Cardiac muscle cell (in vitro differentiated cells and primary cell): Measurements from ENCODE around the gene GNG4. TPM values are rescaled to one million over a fixed set of nuclear protein-coding genes. Genes with fewer than 3 reads are reported as not detected.
"Not testable (repeated sequence)": the region's sequence is repeated elsewhere in the genome, so short reads cannot be mapped to it uniquely, and the experiment has no call there.

ENCODE experiments used
- DNase-seq, 2 donors: peaks; one replicate each; pipeline versions ENCODE4 v3.0.0 to v3.0.0-alpha.2; 2010 to 2017; ENCODE audit warnings: low read depth in 1 of 2, low spot score in 1 of 2
- H3K27ac ChIP-seq: fragments of 200-600 bp; sonication (generic); 2 replicates; pipeline ENCODE4 v1.5.1; 2016
- H3K27me3 ChIP-seq: fragments of 200-600 bp; sonication (generic); 2 replicates; pipeline ENCODE4 v1.6.0; 2016; ENCODE audit warnings: control low read depth
- H3K36me3 ChIP-seq: fragments of 200-600 bp; sonication (generic); 2 replicates; pipeline ENCODE4 v1.5.1; 2016; ENCODE audit warnings: control low read depth
- H3K4me1 ChIP-seq: fragments of 200-600 bp; sonication (generic); 2 replicates; pipeline ENCODE4 v1.8.1; 2017; ENCODE audit warnings: low read depth, mild to moderate bottlenecking, mixed run types
- H3K4me3 ChIP-seq: fragments of 200-600 bp; sonication (generic); 2 replicates; pipeline ENCODE4 v1.5.1; 2016; ENCODE audit warnings: mild to moderate bottlenecking
- H3K9me3 ChIP-seq: fragments of 200-600 bp; sonication (generic); 2 replicates; pipeline ENCODE4 v1.5.1; 2017; ENCODE audit warnings: low read depth, mild to moderate bottlenecking, control low read depth
- polyA plus RNA-seq: library from polyadenylated mRNA; unstranded; fragments of >200 nt; fragmentation: Nextera tagmentation; extraction: Ambion mirVana; gene quantifications from 2 replicates; pipeline ENCODE4 v1.2.1, GENCODE V29; 2016
- total RNA-seq: library from RNA; depleted of rRNA; stranded (reverse); fragments of >200 nt; gene quantifications from 2 replicates; pipeline ENCODE4 v1.2.3, GENCODE V29; 2016
- TF ChIP-seq, protein P1 (sequence below): IDR thresholded peaks from 2 replicates; pipeline ENCODE4 v1.5.1; 2012; ENCODE audit warnings: low read depth, mild to moderate bottlenecking, low read length

GNG4 gene
- total and polyA plus RNA-seq, 2 experiments from 2014 or later: 0.24 TPM; not detected in 1

DNA sequence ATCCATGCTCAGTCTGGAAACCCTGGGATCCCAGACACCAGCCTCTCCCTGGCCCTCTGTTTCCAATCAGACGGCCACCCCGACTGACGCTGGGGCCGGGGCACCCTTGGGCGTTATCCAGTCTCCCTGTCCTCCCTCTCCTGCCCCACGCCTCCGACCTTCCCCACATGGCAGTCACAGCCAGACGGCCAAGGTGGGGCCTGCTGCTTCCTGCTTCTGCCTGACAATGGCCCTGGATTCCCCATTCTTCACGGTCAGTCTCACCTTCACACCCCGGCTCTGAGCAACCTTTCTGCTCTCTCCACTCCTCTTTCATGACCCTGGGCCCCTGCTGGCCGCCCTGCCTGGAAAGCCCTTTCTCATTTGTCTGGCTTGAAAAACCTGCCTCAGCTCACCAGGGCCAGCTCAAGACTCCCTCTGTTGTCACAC lies 6.6 kb downstream of the GNG4 start:
- TF ChIP-seq, protein P1, sequence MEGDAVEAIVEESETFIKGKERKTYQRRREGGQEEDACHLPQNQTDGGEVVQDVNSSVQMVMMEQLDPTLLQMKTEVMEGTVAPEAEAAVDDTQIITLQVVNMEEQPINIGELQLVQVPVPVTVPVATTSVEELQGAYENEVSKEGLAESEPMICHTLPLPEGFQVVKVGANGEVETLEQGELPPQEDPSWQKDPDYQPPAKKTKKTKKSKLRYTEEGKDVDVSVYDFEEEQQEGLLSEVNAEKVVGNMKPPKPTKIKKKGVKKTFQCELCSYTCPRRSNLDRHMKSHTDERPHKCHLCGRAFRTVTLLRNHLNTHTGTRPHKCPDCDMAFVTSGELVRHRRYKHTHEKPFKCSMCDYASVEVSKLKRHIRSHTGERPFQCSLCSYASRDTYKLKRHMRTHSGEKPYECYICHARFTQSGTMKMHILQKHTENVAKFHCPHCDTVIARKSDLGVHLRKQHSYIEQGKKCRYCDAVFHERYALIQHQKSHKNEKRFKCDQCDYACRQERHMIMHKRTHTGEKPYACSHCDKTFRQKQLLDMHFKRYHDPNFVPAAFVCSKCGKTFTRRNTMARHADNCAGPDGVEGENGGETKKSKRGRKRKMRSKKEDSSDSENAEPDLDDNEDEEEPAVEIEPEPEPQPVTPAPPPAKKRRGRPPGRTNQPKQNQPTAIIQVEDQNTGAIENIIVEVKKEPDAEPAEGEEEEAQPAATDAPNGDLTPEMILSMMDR: no peak
- Histone ChIP-seq H3K4me1 (peaks cover under 1% of the 10 kb centered on the region), H3K27me3 (peaks cover 12% of the 10 kb centered on the region), H3K9me3 (no peaks in the 10 kb centered on the region), H3K4me3 (no peak overlapping the region), H3K36me3 (no peaks in the 10 kb centered on the region), H3K27ac (no peak overlapping the region)
- DNase-seq: no peak

DNA sequence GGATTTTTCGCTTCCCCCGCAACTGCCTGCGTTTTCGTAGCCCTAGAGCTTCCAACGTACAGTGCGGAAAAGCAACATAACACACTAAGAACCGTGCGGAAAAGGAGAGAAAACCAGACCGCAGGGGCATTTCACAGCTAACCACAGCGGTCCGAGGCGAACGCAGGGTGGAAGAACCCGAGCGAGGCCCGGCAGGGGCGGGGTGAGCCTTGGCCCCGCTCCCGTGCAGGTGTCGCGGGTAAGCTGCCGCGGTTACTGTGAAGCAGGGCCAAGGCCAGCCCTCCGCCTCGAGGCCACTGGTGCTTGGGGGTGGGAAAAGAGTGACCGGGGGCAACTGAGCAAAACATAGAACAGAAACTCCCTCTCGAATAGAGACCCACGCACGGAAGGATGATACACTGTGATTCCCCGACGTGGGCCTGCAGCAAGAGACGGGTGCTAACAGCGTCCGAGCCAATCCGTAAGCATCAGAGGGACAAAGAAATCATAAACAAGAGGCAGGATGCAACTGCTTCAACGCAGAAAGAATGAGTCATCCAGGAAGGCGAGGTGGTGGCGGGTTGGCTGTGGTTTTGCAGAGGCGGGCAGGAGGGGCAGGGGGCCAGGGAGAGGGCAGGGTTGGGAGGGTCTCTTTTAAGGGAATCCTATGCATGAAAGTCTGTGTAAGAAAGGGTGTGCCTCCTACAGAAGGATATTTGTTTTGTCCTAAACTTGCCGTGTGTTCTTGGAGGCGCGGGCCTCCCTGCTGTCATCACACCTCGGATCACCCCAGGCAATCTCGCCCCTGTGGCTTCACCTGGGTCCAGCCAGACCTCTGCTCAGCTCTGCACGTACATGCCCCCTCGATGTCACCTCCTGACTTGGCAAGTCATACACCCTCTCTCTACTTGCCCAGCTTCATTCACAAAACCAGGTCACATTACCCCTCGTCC lies 7.3 kb downstream of the GNG4 start:
- H3K27ac ChIP-seq: no peak overlapping the region
- no peak overlapping the region for H3K4me3 ChIP-seq
- TF ChIP-seq, protein P1: no peak
- H3K9me3 ChIP-seq: no peaks in the 10 kb centered on the region
- DNase-seq: peak in 1 of 2 donors; percentile 60
- no peaks in the 10 kb centered on the region for H3K36me3 ChIP-seq
- H3K27me3 ChIP-seq: peaks cover 5% of the 10 kb centered on the region
- H3K4me1 ChIP-seq: no peaks in the 10 kb centered on the region

DNA sequence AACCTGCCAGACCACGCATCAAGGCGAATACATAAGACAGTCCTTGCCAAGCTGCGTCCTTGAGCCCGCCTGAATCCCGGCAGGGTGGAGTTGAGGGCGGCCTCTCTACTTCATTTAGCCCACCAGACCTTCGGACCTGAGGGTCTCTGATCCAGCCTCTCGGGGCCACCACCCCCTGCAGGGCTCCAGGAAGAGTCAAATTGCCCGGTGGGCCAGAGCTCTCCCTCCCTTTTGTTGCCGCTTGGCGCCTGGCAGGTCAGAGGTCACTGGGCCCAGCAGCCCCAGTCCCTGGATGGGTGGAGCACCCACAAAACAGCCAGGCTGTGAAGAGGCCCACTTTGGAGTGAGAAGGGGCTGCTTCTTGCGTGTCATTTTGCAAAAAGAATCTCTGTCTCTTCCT lies 9.0 kb downstream of the GNG4 start:
- DNase-seq: no peak
- Histone ChIP-seq H3K27me3 (no peaks in the 10 kb centered on the region), H3K4me1 (no peaks in the 10 kb centered on the region), H3K27ac (no peak overlapping the region), H3K4me3 (no peak overlapping the region), H3K36me3 (no peaks in the 10 kb centered on the region), H3K9me3 (no peaks in the 10 kb centered on the region)
- TF ChIP-seq, protein P1: no peak

DNA sequence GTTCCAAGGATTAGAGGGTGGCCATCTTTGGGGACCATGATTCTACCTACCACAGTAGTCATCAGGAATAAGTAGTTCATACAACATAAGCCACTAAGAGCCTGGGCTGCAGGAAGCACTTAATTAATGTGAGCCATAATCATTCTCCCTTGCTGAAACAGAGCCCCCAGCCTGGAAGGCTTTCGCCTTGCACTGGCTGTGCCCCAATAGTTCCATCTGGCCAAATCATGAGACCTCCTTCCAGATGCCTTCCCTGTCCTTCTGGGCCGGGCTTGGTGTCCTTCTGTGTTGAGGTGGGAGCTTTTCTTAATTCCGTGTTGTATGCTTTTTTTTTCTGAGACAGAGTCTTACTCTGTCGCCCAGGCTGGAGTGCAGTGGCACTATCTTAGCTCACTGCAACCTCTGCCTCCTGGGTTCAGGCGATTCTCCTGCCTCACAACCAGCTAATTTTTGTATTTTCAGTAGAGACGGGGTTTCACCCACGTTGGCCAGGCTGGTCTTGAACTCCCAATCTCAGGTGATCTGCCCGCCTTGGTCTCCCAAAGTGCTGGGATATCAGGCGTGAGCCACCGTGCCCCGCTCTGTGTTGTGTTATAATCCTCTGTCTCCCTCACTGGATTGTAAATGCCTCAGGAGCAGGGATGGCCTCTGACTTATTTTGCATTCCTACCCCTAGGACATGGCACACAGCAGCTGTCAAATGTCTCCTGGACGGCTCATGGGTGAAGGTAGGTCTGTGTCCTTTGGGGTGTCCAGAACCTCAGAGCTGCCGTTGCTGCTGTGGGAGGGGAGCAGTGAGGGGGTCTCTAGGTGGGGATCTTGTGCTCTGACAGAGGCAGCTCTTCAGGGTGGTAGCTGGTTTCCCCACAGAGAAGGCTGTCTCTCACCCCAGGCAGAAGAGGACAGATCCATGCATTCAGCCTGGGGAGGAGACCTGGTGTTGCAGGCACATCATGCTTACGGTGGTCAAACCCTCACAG lies 10.1 kb downstream of the GNG4 start:
- DNase-seq: no peak
- no peak overlapping the region for H3K27ac ChIP-seq
- H3K36me3 ChIP-seq: no peaks in the 10 kb centered on the region
- no peaks in the 10 kb centered on the region for H3K27me3 ChIP-seq
- H3K4me1 ChIP-seq: no peaks in the 10 kb centered on the region
- TF ChIP-seq, protein P1: no peak
- H3K4me3 ChIP-seq: no peak overlapping the region
- no peaks in the 10 kb centered on the region for H3K9me3 ChIP-seq

DNA sequence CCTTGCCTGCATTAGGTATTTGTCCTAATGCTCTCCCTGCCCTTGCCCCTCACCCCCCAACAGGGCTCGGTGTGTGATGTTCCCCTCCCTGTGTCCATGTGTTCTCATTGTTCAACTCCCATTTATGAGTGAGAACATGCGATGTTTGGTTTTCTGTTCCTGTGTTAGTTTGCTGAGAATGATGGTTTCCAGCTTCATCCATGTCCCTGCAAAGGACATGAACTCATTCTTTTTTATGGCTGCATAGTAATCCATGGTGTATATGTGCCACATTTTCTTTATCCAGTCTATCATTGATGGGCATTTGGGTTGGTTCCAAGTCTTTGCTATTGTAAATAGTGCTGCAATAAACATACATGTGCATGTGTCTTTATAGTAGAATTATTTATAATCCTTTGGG lies 11.0 kb downstream of the GNG4 start:
- not testable (repeated sequence) for DNase-seq, H3K4me3 ChIP-seq, H3K36me3 ChIP-seq, H3K27me3 ChIP-seq, H3K4me1 ChIP-seq, H3K27ac ChIP-seq, H3K9me3 ChIP-seq
